SK-N-SH (cell line): Measurements from ENCODE around the gene NDUFB11.

Source experiments
- CTCF ChIP-seq: fragments of 200-600 bp; sonication (generic); IDR thresholded peaks from 2 replicates; pipeline ENCODE4 v1.6.1; 2017; ENCODE audit warnings: antibody characterized with exemption, mild to moderate bottlenecking, moderate library complexity
- EP300 ChIP-seq, 2 experiments: IDR thresholded peaks; 2 replicates each; pipeline versions ENCODE4 v1.4.0 to v1.6.1; 2012; ENCODE audit warnings: borderline replicate concordance in 1 of 2, low read depth in 1 of 2, low read length in 1 of 2
- EZH2phosphoT487 ChIP-seq: fragments of 200-600 bp; sonication (generic); IDR thresholded peaks from 2 replicates; pipeline ENCODE4 v1.6.1; 2017; ENCODE audit warnings: low read depth, mixed run types, mild to moderate bottlenecking, antibody characterized with exemption, moderate library complexity, borderline replicate concordance
- JUND ChIP-seq: IDR thresholded peaks from 2 replicates; pipeline ENCODE4 v1.4.0; 2012
- MEF2A ChIP-seq: IDR thresholded peaks from 2 replicates; pipeline ENCODE4 v1.4.0; 2012; ENCODE audit warnings: low read depth, borderline replicate concordance
- NFIC ChIP-seq: IDR thresholded peaks from 2 replicates; pipeline ENCODE4 v1.4.0; 2012; ENCODE audit warnings: borderline replicate concordance
- SIN3A ChIP-seq: IDR thresholded peaks from 2 replicates; pipeline ENCODE4 v1.6.1; 2012; ENCODE audit warnings: low read depth, mild to moderate bottlenecking, low read length, moderate library complexity, borderline replicate concordance
- SMC3 ChIP-seq: IDR thresholded peaks from 2 replicates; pipeline ENCODE4 v1.6.1; 2012; ENCODE audit warnings: low read depth, low read length, improper control_type of control experiment
- YY1 ChIP-seq: IDR thresholded peaks from 2 replicates; pipeline ENCODE4 v1.4.0; 2012; ENCODE audit warnings: low read depth, mild to moderate bottlenecking

DNA sequence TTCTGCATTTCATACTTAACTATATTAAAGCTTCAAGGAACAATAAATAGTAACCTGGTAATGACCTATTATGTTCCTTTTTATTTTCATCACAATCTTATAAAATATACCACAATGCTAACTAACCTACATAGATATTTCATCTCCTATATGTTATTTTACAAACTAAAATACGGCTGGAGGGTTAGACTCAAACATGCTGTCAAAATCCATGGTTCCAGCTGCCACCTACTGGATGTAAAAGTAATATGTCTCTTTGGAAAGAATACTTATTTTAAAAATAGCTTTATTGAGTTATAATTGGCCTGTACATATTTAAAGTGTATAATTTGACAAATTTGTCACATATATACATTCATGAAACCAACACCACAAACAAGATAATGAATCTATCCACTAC is 51.3 kb downstream of the NDUFB11 start:
- TF ChIP-seq CTCF = peak; percentile 74
- TF ChIP-seq YY1 = no peak
- TF ChIP-seq SIN3A = no peak
- TF ChIP-seq SMC3 = no peak; the same call in 1 of the 2 replicates
- TF ChIP-seq NFIC = no peak
- TF ChIP-seq JUND = no peak
- TF ChIP-seq MEF2A = no peak
- TF ChIP-seq EP300 (IDR thresholded peaks at IDR 0.05; ENCODE audit: borderline replicate concordance in 1 of 2, low read depth in 1 of 2, low read length in 1 of 2) = no peak
- TF ChIP-seq EZH2phosphoT487 = no peak
